PC-9 (cell line): ENCODE results near the gene SDK2.

ENCODE experiments used
- EZH2 ChIP-seq: fragments of 200-600 bp; sonication (generic); IDR thresholded peaks from 2 replicates; pipeline ENCODE4 v1.8.0; 2017; ENCODE audit warnings: antibody characterized with exemption, low read depth
- TF ChIP-seq, protein P1 (sequence below): fragments of 200-600 bp; sonication (generic); conservative IDR thresholded peaks from 2 replicates; pipeline ENCODE4 v1.6.1; 2017; ENCODE audit warnings: mixed run types, antibody characterized with exemption, mild to moderate bottlenecking, moderate library complexity

GRCh38 chr17:73324160-73324475, 320.1 kb downstream of the SDK2 start:
- TF ChIP-seq, protein P1, sequence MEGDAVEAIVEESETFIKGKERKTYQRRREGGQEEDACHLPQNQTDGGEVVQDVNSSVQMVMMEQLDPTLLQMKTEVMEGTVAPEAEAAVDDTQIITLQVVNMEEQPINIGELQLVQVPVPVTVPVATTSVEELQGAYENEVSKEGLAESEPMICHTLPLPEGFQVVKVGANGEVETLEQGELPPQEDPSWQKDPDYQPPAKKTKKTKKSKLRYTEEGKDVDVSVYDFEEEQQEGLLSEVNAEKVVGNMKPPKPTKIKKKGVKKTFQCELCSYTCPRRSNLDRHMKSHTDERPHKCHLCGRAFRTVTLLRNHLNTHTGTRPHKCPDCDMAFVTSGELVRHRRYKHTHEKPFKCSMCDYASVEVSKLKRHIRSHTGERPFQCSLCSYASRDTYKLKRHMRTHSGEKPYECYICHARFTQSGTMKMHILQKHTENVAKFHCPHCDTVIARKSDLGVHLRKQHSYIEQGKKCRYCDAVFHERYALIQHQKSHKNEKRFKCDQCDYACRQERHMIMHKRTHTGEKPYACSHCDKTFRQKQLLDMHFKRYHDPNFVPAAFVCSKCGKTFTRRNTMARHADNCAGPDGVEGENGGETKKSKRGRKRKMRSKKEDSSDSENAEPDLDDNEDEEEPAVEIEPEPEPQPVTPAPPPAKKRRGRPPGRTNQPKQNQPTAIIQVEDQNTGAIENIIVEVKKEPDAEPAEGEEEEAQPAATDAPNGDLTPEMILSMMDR = no peak
- TF ChIP-seq EZH2 = no peak
